Dendritic cell treated with granulocyte-macrophage colony-stimulating factor and Interleukin-4, amounts not matched to agents 40 ng/mL and 50 ng/mL, for 4 days (primary cell): ENCODE results near the gene VPS51.

ENCODE experiments used
- H3K27ac Mint-ChIP-seq: one replicate; pipeline ENCODE4 v1.8.0; 2022; ENCODE audit warnings: mild to moderate bottlenecking, mixed read lengths
- H3K27me3 Mint-ChIP-seq: one replicate; pipeline ENCODE4 v1.8.0; 2022; ENCODE audit warnings: mild to moderate bottlenecking, mixed read lengths
- H3K36me3 Mint-ChIP-seq: one replicate; pipeline ENCODE4 v1.8.0; 2022; ENCODE audit warnings: low read depth, mixed read lengths
- H3K4me1 Mint-ChIP-seq: one replicate; pipeline ENCODE4 v1.8.0; 2022; ENCODE audit warnings: low read depth, mixed read lengths
- H3K4me3 Mint-ChIP-seq: one replicate; pipeline ENCODE4 v1.8.0; 2022; ENCODE audit warnings: mild to moderate bottlenecking, moderate library complexity, mixed read lengths
- H3K9me3 Mint-ChIP-seq: one replicate; pipeline ENCODE4 v1.8.0; 2022; ENCODE audit warnings: mixed read lengths
- intact Hi-C: fragments of 100-400 bp; cut with micrococcal nuclease; formaldehyde crosslinking; loops from one replicate; pipeline ENCODE4 v1.15.0; 2022

VPS51 gene

GRCh38 chr11:65125197-65126056, 29.4 kb downstream of the VPS51 start:
- no peak overlapping the region for H3K27ac Mint-ChIP-seq

GRCh38 chr11:65126624-65127274, 30.7 kb downstream of the VPS51 start:
- intact Hi-C loops, result no loop called here
- Mint-ChIP-seq H3K36me3 (peaks cover 86% of the 10 kb centered on the region), H3K27ac (no peak overlapping the region), H3K4me3 (no peak overlapping the region), H3K4me1 (peaks cover under 1% of the 10 kb centered on the region), H3K27me3 (no peaks in the 10 kb centered on the region), H3K9me3 (no peaks in the 10 kb centered on the region)

More at GRCh38 chr11:65125197-65126056, 29.4 kb downstream of the VPS51 start:
- H3K9me3 Mint-ChIP-seq, result no peaks in the 10 kb centered on the region
- no peak overlapping the region for H3K4me3 Mint-ChIP-seq
- H3K4me1 Mint-ChIP-seq, result peaks cover 12% of the 10 kb centered on the region
- intact Hi-C loops, result no loop called here
- H3K27me3 Mint-ChIP-seq, result no peaks in the 10 kb centered on the region
- peaks cover 86% of the 10 kb centered on the region for H3K36me3 Mint-ChIP-seq

GRCh38 chr11:65127473-65128181, 31.6 kb downstream of the VPS51 start:
- Mint-ChIP-seq H3K27ac (no peak overlapping the region), H3K4me1 (peaks cover 10% of the 10 kb centered on the region), H3K9me3 (no peaks in the 10 kb centered on the region), H3K4me3 (no peak overlapping the region), H3K36me3 (peaks cover 88% of the 10 kb centered on the region), H3K27me3 (no peaks in the 10 kb centered on the region)
- intact Hi-C loops, result no loop called here

GRCh38 chr11:65128182-65129145, 32.5 kb downstream of the VPS51 start:
- intact Hi-C loops, result no loop called here
- H3K4me3 Mint-ChIP-seq, result no peak overlapping the region
- H3K4me1 Mint-ChIP-seq, result peaks cover 18% of the 10 kb centered on the region
- H3K36me3 Mint-ChIP-seq, result peaks cover 96% of the 10 kb centered on the region
- no peaks in the 10 kb centered on the region for H3K9me3 Mint-ChIP-seq
- H3K27ac Mint-ChIP-seq, result no peak overlapping the region
- H3K27me3 Mint-ChIP-seq, result no peaks in the 10 kb centered on the region

- Mint-ChIP-seq H3K36me3 (peaks cover 100% of the 10 kb centered on the region), H3K27ac (no peak overlapping the region), H3K27me3 (no peaks in the 10 kb centered on the region), H3K4me3 (no peak overlapping the region), H3K4me1 (peaks cover 21% of the 10 kb centered on the region), H3K9me3 (no peaks in the 10 kb centered on the region)
- intact Hi-C loops, result no loop called here
Measured at GRCh38 chr11:65129649-65130441, 33.8 kb downstream of the VPS51 start.

GRCh38 chr11:65130631-65131416, 34.8 kb downstream of the VPS51 start:
- no peak overlapping the region for H3K27ac Mint-ChIP-seq
- no peaks in the 10 kb centered on the region for H3K9me3 Mint-ChIP-seq
- H3K4me3 Mint-ChIP-seq, result no peak overlapping the region
- H3K27me3 Mint-ChIP-seq, result no peaks in the 10 kb centered on the region
- H3K36me3 Mint-ChIP-seq, result peaks cover 95% of the 10 kb centered on the region
- peaks cover 23% of the 10 kb centered on the region for H3K4me1 Mint-ChIP-seq
- intact Hi-C loops, result no loop called here

GRCh38 chr11:65131417-65131776, 35.4 kb downstream of the VPS51 start:
- intact Hi-C loops, result no loop called here
- H3K9me3 Mint-ChIP-seq, result no peaks in the 10 kb centered on the region
- no peak overlapping the region for H3K27ac Mint-ChIP-seq
- H3K36me3 Mint-ChIP-seq, result peaks cover 89% of the 10 kb centered on the region
- no peaks in the 10 kb centered on the region for H3K27me3 Mint-ChIP-seq
- no peak overlapping the region for H3K4me3 Mint-ChIP-seq
- H3K4me1 Mint-ChIP-seq, result peaks cover 29% of the 10 kb centered on the region

- no peak overlapping the region for H3K27ac Mint-ChIP-seq
- no peak overlapping the region for H3K4me3 Mint-ChIP-seq
- H3K36me3 Mint-ChIP-seq, result peaks cover 84% of the 10 kb centered on the region
- H3K9me3 Mint-ChIP-seq, result no peaks in the 10 kb centered on the region
- intact Hi-C loops, result no loop called here
- peaks cover 32% of the 10 kb centered on the region for H3K4me1 Mint-ChIP-seq
- H3K27me3 Mint-ChIP-seq, result no peaks in the 10 kb centered on the region
Measured at GRCh38 chr11:65131895-65132237, 35.9 kb downstream of the VPS51 start.

GRCh38 chr11:65132238-65132987, 36.4 kb downstream of the VPS51 start:
- Mint-ChIP-seq H3K27me3 (no peaks in the 10 kb centered on the region), H3K4me3 (peak overlapping the region; percentile 89), H3K9me3 (no peaks in the 10 kb centered on the region), H3K36me3 (peaks cover 79% of the 10 kb centered on the region), H3K27ac (peak overlapping the region; percentile 99), H3K4me1 (peaks cover 32% of the 10 kb centered on the region)
- intact Hi-C loops, result no loop called here

GRCh38 chr11:65132988-65133700, 37.1 kb downstream of the VPS51 start:
- H3K9me3 Mint-ChIP-seq, result no peaks in the 10 kb centered on the region
- peak overlapping the region; percentile 99 for H3K27ac Mint-ChIP-seq
- peak overlapping the region; percentile 89 for H3K4me3 Mint-ChIP-seq
- H3K27me3 Mint-ChIP-seq, result no peaks in the 10 kb centered on the region
- H3K36me3 Mint-ChIP-seq, result peaks cover 72% of the 10 kb centered on the region
- intact Hi-C loops, result no loop called here
- peaks cover 32% of the 10 kb centered on the region for H3K4me1 Mint-ChIP-seq

- Mint-ChIP-seq H3K27me3 (no peaks in the 10 kb centered on the region), H3K27ac (peak overlapping the region; percentile 99), H3K36me3 (peaks cover 66% of the 10 kb centered on the region), H3K4me3 (peak overlapping the region; percentile 89), H3K9me3 (no peaks in the 10 kb centered on the region), H3K4me1 (peaks cover 32% of the 10 kb centered on the region)
- intact Hi-C loops, result loop anchor here (1.0 to 2.0 kb wide), 2 partner anchors 17 to 48 kb away; partner anchors contain the start of gene CAPN1
Measured at GRCh38 chr11:65133724-65134123, 37.7 kb downstream of the VPS51 start.
